NCI-H510A treated with DMSO at 0.1 percent for 48 hours (cell line): Measurements from ENCODE around the gene MEAK7.

ENCODE experiments used
- DNase-seq: peaks from one replicate; lab custom pipeline; 2025; lab: John Stamatoyannopoulos, UW

Gene MEAK7

GRCh38 chr16:84486551-84487235, 17.8 kb downstream of the MEAK7 start:
- no peak for DNase-seq

- DNase-seq: no peak
Observed at GRCh38 chr16:84486126-84486525, 18.3 kb downstream of the MEAK7 start.

DNA sequence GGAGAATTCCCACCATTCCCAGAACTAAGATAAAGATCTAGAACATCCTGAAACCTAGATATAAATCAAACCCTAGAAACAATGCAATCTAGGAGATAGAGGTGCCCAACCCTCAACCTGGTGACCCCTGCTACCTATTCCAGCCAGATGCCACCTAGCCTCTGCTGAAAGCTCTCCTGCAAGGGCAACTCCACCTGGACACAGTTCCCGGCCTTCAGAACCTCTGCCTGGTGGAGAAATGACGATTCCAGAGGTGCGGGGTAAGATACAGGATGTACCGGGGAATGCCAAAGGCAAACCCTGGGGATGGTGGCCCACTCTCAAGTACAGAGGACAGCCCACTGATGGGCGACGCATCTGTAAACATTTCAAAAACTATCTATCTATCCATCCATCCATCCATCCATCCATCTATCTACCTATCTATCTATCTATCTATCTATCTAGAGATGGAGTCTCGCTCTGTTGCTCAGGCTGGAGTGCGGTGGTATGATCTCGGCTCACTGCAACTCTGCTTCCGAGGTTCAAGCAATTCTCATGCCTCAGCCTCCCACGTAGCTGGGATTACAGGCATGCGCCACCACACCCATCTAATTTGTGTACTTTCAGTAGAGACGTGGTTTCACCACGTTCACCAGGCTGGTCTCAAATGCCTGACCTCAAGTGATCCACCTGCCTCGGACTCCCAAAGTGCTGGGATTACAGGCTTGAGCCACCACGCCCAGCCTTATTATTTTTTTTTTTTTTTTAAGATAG, 19.0 kb downstream of the MEAK7 start:
- no peak for DNase-seq

DNA sequence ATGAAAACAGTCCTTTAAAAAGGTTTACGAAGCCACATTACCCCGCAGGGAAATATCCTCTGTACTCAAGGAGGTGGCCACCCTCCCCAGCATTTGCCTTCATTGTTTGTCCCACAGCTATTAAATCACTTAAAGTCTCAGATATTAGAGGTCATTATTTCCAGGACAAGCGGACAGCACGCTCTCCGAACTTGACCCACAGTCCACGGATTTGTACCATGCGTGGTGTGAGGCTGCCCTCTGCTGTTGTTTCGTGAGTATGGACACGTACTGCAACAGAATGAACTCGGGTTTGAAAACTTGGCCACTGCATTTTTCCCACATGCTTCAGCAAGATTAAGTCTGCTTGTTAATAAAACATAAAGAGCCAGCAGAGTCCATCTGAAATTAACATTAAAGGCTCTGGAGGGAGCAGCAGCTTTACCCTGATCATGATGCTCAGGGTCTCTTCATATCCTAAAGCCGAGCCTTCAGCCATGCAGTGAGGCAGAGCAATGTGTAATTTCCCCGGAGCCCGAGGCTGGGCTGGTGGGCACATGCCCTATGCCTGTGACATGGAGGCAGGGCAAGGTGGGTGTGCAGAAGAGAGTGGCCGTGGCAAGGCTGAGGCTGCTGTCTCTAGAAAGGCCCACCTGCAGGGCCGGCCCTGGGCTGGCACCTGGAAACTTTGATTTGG, 19.7 kb downstream of the MEAK7 start:
- peak; percentile 63 for DNase-seq

DNA sequence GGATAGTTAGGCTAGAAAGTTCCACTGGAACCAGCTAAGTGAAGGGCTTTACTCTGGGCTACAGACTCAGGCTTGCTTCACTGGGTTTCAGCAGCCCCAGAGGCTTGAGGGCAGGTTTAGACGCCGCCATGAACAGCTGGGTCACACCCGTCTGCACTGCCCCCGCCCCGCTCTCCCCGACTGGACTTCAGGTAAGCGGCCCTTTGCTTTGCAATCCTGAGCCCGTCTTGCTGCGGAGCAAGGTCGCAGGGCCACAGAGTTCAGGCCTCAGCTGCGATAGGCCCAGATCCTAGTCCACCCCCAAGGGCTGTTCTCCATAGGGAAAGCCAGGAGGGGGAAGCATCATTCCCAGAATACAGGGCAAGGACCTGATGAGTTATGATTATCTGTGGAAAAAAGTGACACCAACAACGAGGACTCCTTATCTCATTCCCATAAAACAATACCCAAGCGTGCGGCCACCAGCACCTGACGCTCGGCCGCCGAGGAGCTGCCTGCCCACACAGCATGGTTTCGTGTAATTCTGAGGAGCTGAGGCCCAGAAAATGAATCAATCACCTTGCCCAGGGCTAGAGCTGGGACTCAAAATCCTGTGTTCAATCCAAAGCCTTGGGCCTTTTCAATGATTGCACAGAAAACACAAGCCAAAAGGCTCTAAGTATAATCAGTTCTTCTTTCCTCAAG, 20.4 kb downstream of the MEAK7 start:
- no peak for DNase-seq

DNA sequence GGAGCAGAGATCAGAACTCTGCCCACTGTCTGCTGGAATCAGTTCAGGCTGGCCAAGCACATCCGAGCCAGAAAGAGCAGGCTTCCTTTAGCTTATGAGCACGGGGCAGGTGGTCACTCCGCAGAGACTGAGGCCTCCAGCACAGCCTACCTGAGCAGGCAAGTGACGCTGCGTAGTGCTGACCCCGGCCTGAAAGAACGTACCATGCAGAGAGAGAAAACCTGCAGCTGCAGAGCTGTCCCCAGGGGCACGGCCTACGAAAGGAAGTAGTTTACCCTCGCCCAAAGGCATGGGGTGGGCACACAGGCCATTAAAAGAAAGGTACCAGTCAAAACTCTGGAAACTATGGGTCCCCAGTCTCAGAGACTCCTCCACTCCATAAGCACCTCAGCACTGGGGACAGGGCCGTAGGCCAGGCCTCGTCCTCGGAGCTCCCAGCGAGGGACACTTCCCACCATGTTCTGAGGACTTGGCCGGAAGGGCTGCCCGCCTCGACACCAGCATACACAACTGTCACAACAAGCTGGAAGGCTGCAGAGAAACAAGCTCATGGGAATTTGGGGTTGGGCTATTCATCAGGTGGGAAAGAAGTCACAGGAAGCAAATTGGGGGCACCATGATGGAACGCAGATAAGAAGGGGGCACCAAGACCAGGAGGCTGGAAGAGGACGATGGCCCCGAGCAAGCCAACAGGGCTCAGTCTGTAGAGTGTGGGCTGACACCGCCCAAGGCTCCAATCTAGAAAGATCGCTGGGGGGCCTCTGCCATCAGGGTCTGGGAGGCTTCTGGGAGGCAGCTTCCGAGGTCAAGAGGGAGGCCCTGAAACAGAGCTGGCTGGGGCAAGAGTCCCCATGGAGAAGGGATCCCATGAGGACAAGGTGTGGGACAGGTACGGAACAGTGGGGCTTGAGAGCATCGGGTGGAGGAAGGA, 21.2 kb downstream of the MEAK7 start:
- no peak for DNase-seq

DNA sequence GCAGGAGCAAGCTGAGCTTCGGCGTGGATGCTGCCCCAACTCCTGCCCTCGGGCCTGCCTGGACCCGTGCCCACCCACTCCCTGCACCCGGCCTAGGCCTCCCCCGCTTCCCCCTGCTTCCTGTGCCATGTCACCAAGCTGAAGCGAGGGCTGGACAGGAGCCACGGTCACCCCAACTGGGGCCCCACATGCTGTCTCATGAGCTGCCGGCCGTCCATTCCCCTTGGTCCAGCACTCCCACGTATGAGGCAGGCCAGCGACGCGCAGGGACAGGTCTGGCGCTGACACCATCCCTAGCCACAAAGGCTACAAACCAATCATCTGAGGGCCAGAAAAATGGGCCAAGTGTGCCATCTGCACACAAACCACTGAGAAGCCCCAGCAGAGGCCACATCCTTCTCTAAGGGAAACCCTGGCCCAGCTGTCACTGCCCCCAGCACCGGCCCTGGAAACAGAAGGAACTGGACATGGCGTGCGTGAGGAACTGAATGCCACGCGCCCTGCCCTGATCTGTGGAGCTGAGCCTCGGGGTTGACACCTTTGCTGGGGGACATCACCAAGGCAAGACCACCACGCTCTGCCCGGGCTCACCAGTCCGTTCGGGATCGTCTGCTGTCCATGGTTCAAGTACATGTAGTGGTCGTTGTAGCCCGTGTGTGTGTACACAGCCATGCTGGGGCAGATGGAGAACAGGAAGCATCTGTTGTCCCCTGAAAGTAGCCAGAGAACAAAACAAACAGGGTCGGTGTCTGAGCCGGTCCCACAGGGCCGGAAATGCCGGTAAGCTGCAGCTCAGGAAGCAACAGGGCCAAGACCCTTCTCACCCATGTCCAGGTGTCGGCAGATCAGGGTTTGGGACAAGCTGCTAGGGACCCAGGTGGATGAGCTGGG, 22.2 kb downstream of the MEAK7 start:
- DNase-seq: no peak

DNA sequence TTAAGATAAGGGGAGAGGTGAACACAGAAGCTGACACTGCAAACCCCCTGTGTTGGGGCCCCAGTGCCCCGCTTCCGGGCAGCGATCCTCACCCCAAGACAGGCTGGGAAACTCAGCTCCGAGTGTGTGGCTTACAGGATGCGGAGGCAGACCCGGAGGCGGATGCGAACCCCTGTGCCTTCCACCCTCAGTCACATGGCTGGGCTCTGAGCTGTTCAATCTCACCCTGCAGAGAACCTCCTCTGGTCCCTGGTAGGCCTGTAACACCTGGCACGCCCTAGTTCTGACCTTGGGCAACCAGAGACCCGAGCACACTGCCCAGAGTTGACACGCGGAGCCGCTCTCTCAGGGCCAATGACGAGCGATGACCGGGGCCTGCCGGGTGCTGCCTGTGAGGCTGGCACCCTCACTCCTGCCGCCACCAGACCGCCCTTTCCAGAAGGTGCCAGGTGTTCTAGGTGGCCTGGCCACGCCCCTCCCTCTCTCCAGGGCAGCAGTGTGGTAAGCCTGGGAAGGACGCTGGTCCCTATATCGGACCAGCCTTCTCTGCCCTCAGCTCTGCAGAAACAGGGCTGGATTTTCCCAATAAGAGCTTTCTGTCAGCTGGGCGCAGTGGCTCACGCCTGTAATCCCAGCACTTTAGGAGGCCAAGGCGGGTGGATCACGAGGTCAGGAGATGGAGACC, 23.3 kb downstream of the MEAK7 start:
- no peak for DNase-seq

DNA sequence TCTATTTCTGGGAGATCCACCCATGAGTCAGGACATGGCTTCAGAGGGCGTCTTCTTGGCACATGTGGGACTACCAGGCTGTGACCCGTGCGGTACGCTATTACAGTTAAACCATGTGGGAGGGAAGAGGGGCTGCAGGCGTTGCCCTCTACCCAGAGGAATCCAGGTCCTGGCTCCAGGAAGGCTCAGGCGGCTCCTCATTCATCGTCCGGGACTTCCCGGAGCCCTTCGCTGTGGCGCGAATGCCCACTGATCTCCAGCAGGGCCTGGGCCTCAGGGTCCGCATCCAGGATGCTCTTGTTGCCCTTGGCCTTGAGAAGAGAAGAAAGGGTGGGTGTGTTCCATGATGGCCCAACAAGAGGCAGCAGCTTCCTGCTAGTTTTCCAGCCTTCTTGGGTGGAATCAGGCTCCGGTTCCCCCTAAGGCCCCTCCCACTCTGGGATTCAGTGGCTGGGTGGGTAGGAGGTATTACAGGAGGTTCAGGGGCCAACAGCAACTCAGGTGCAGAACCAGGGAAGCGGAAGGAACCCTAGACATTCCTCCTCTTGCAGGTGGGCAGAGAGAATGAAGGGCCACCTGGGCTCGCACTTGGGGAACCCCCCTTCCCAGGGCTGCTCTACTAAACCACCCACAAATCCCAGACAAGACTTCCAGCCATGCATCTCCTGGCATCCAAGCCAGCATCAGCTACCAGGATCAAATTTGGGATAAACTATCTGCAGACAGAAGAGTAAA, 24.6 kb downstream of the MEAK7 start:
- DNase-seq: no peak

DNA sequence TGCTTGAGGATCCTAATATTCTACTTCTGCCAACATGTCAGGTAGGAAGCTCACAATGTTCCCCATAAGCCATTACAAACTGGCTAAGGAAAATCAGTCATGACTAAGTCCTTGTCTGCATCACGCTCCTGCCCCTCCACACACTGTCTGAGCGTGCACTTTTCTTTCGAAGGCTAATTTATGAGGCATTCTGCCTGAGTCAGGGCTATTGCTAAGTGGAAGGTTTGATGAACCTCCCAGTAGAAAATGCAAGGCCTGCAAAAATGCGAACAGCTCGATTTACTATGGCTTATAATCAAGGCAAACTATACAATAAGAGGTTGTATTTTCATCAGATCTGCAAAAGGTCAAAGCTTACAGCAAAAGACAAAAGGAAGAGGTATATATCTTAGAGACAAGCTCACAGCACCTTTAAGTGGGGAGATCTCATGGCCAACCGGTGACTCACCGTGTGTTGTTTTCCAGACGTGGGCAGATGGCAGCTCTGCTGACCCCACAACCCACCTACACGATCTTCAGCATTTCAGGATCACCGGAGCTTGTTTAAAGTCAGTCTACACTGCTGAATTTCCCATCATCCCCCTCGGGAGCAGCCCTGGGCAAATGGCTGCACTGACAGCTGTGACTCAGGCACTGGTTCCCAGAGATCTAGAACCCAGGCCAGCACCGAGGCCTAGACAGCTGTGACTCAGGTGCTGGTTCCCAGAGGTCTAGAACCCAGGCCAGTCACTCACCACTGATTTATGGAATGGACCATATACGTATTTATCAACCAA, 26.1 kb downstream of the MEAK7 start:
- DNase-seq: no peak

DNA sequence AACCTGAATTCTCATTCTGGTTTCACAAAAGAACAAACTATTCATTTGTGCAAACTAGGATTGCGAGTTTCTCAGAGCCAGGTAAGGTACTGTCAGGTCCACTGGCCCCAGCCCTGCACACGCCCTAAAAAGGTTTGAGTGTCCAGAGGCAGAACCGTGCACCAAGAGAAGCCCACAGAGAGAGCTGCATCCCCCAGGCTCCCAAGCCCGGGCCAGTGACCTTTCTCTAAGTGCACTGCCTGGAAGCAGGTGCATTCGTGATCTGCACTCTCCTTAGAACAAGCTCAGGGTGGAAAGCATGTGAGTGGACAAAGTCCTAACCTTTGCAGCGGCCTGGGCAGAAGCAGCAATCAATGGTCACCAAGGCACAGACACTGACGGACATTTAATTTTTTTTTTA, 26.8 kb downstream of the MEAK7 start:
- DNase-seq: no peak

DNA sequence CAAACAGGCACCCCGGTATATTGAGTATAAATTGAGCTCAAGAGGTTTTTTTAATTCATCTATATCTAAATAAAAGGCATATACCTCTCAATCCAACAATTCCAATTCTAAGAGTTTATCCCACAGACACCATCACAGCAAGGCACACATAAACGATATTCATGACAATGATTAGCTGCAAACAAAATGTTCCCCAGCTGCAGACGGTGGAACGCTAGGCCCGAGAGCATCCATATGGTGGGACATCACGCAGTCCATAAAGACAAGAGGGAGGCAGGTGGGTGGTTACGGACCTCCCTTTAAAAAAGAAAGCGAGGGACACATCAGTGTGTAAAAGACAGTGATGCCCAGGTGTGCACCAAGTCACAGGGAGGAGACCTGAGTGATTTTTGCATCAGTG, 28.1 kb downstream of the MEAK7 start:
- DNase-seq: no peak

- DNase-seq: no peak
Observed at GRCh38 chr16:84475643-84476240, 28.7 kb downstream of the MEAK7 start.

DNA sequence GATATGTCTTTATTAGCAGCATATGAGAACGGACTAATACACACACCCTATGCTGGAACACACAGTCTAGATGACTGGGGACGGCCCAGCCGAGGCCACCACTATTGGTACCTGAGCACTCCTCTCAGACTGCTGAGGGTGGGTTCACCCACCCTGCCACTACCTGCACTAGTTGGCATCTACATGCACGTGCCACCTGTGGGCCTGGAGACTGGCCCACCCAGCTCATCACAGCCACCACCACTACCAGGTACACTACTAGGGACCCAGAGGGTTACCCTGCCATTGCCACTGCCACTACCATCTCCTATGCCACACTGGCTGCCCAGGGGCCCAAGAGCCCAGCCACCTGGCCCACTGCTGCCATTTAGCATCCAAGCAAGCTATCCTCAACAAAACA, 32.5 kb downstream of the MEAK7 start:
- no peak for DNase-seq

DNA sequence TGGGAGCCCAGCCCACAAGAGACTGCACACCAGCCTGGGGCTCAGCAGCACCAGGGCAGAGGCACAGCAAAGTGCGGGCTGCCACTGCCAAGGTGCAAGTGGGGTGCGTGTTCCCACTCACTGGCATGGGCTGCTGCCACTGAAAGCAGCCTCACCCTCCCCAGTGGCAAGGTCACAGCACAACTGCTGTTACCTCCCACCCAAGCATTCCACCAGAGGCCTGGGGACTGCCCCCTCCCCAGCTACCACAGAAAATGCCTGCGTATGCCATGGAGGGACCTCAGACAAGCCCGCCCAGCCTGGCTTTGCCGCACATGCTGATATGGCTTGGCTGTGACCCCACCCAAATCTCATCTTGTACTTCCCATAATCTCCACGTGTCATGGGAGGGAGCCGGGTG, 33.1 kb downstream of the MEAK7 start:
- DNase-seq: no peak

DNA sequence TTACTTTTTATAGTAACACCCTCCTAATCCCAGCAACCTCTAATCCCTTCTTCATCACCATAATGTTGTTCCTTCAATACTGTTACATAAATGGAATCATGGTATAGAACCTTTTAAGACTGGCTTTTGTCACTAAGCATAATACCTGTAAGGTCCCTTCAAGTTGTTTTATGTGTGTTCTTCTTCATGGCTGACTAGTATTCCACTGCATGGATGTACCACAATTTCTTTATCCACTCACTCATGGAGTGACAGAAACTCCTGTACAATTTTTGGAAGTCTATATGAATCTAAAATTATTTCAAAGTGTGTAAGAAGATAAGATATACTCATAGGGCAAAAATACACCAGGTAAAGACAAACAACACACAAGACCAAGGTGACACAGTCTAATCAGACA, 36.8 kb downstream of the MEAK7 start:
- no peak for DNase-seq

DNA sequence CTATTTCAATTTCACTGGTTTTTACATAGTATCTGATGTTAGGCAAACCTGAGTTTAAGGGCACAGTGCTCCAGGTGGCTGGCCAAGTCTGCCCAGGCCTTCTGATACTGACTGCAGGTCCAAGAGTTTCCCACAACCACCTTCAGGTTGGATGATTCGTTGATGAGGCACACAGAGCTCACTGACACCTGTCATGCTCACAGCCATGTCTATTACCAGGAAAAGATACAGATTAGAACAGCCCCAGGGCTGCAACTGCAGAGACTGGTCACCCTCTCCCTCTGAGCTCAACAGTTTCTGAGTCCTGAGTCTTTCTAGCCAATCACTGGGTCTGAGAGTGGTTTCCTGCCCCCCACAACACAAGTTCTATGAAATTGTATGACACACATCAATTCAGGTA, 37.2 kb downstream of the MEAK7 start:
- no peak for DNase-seq

DNA sequence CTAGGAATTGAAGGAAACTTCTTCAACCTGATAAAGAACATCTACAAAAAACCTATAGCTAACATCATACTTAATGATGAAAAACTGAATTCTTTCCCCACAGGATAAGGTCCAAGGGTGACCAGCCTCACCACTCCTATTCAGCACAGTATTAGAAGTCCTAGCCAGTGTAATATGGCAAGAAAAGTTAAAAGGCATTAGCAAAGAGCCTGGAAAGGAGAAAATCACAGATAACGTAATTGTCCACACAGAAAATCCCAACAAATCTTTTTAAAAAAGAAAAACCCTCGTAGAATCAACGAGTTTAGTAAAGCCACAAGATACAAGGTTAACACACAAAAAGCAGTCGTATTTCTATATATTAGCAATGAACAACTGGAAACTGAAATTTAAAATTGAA, 37.8 kb downstream of the MEAK7 start:
- no peak for DNase-seq
